Uterus (tissue), 4 donors: ENCODE results near the gene DNAJB8. TPM values are rescaled to one million over a fixed set of nuclear protein-coding genes. Genes with fewer than 3 reads are reported as not detected.

Experiments
- DNase-seq, 2 donors: peaks; one replicate each; pipeline ENCODE4 v3.0.0-alpha.2; 2019 to 2020
- H3K27ac ChIP-seq, 2 donors: fragments of 200-600 bp; sonication (generic); 1 replicate in 1 of 2; 2 replicates in 1 of 2; pipeline ENCODE4 v1.5.1; 2016 to 2018
- H3K27me3 ChIP-seq, 2 donors: fragments of 200-600 bp; sonication (generic); one replicate each; pipeline ENCODE4 v1.5.1; 2018 to 2019; ENCODE audit warnings: control low read depth in 1 of 2
- H3K36me3 ChIP-seq, 2 donors: fragments of 200-600 bp; sonication (generic); one replicate each; pipeline ENCODE4 v1.5.1; 2019; ENCODE audit warnings: control low read depth in 1 of 2
- H3K4me1 ChIP-seq, 2 donors: fragments of 200-600 bp; sonication (generic); one replicate each; pipeline ENCODE4 v1.5.1; 2018 to 2019; ENCODE audit warnings: control low read depth in 1 of 2
- H3K4me3 ChIP-seq, 2 donors: fragments of 200-600 bp; sonication (generic); 1 replicate in 1 of 2; 2 replicates in 1 of 2; pipeline ENCODE4 v1.5.1; 2018 to 2019; ENCODE audit warnings: mild to moderate bottlenecking in 1 of 2
- H3K9me3 ChIP-seq, 2 donors: fragments of 200-600 bp; sonication (generic); one replicate each; pipeline ENCODE4 v1.5.1; 2019; ENCODE audit warnings: control low read depth in 1 of 2
- POLR2A ChIP-seq, 2 donors: fragments of 450-650 bp; IDR thresholded peaks; one replicate each; pipeline ENCODE4 v1.6.1; 2016; ENCODE audit warnings: antibody characterized with exemption in 2 of 2, mild to moderate bottlenecking in 1 of 2, moderate library complexity in 1 of 2
- intact Hi-C: fragments of 100-400 bp; cut with DNase I; formaldehyde crosslinking; loops from one replicate; pipeline ENCODE4 v1.15.1; 2023; ENCODE audit warnings: low total_unique reads
- total RNA-seq, 4 donors: library from RNA; depleted of rRNA in 3 of 4; stranded (reverse); fragments of >200 nt in 3 of 4; gene quantifications; one replicate each; pipeline versions ENCODE4 v1.1.0 to v1.2.4, GENCODE V29; 2014 to 2023
- TF ChIP-seq, protein P1 (sequence below), 4 experiments: fragments of 200-600 bp in 2 of 4; fragments of 450-650 bp in 2 of 4; sonication (generic) in 2 of 4; IDR thresholded peaks; one replicate each; pipeline ENCODE4 v1.5.1; 2016 to 2019; ENCODE audit warnings: antibody characterized with exemption in 4 of 4, mild to moderate bottlenecking in 2 of 4, moderate library complexity in 1 of 4
- donor health status: DM: yes; HTN: yes; CAD: no.

DNAJB8 gene
- total RNA-seq, 4 donors from 2014 or later = not detected

- no peaks in the 10 kb centered on the region for H3K9me3 ChIP-seq
- DNase-seq = no peak
- no peaks in the 10 kb centered on the region for H3K4me1 ChIP-seq
- H3K27me3 ChIP-seq = no peaks in the 10 kb centered on the region
- no peak overlapping the region for H3K4me3 ChIP-seq
- TF ChIP-seq, protein P1, sequence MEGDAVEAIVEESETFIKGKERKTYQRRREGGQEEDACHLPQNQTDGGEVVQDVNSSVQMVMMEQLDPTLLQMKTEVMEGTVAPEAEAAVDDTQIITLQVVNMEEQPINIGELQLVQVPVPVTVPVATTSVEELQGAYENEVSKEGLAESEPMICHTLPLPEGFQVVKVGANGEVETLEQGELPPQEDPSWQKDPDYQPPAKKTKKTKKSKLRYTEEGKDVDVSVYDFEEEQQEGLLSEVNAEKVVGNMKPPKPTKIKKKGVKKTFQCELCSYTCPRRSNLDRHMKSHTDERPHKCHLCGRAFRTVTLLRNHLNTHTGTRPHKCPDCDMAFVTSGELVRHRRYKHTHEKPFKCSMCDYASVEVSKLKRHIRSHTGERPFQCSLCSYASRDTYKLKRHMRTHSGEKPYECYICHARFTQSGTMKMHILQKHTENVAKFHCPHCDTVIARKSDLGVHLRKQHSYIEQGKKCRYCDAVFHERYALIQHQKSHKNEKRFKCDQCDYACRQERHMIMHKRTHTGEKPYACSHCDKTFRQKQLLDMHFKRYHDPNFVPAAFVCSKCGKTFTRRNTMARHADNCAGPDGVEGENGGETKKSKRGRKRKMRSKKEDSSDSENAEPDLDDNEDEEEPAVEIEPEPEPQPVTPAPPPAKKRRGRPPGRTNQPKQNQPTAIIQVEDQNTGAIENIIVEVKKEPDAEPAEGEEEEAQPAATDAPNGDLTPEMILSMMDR (IDR thresholded peaks at IDR 0.05) = no peak
- TF ChIP-seq POLR2A (IDR thresholded peaks at IDR 0.05) = no peak
- intact Hi-C loops = no loop called here
- no peak overlapping the region for H3K27ac ChIP-seq
- H3K36me3 ChIP-seq = no peaks in the 10 kb centered on the region
Observed at GRCh38 chr3:128504963-128505730, 38.5 kb upstream of the DNAJB8 start.

DNA sequence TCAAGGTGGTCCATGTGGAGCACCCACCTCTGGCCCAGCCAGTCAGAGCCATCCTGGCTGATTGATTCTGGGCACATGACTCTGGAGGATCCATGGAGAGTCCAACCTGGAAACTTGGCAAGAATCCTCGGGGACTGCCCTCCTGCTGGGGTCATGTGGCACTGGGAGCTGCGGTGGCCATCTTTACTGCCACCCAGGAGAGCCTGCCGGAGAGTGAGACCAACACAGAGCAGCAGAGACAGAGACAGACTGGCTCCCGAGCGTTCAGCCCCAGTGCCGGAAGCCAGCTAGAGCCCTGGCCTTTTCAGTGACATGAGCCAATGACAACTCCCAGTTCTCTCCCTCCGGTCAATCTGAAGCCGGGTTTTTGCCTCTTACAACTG, 37.8 kb upstream of the DNAJB8 start:
- intact Hi-C loops = no loop called here
- no peak for DNase-seq
- Histone ChIP-seq H3K27me3 (no peaks in the 10 kb centered on the region), H3K4me3 (no peak overlapping the region), H3K36me3 (no peaks in the 10 kb centered on the region), H3K9me3 (no peaks in the 10 kb centered on the region), H3K4me1 (no peaks in the 10 kb centered on the region), H3K27ac (no peak overlapping the region)
- TF ChIP-seq POLR2A (IDR thresholded peaks at IDR 0.05) = no peak
- TF ChIP-seq, protein P1 (IDR thresholded peaks at IDR 0.05) = no peak

- TF ChIP-seq, protein P1 (IDR thresholded peaks at IDR 0.05) = no peak
- TF ChIP-seq POLR2A (IDR thresholded peaks at IDR 0.05) = no peak
Observed at GRCh38 chr3:128503751-128504532, 37.3 kb upstream of the DNAJB8 start.

GRCh38 chr3:128503164-128503651, 36.5 kb upstream of the DNAJB8 start:
- Histone ChIP-seq H3K9me3 (no peaks in the 10 kb centered on the region), H3K36me3 (no peaks in the 10 kb centered on the region), H3K4me1 (no peaks in the 10 kb centered on the region), H3K27me3 (no peaks in the 10 kb centered on the region), H3K4me3 (no peak overlapping the region), H3K27ac (no peak overlapping the region)
- TF ChIP-seq, protein P1 (IDR thresholded peaks at IDR 0.05) = peak in 1 of 4 experiments; percentile 15
- no peak for TF ChIP-seq POLR2A (IDR thresholded peaks at IDR 0.05)
- DNase-seq = no peak
- intact Hi-C loops = no loop called here

More at GRCh38 chr3:128503751-128504532, 37.3 kb upstream of the DNAJB8 start:
- Histone ChIP-seq H3K27ac (no peak overlapping the region), H3K9me3 (no peaks in the 10 kb centered on the region), H3K4me1 (no peaks in the 10 kb centered on the region), H3K36me3 (no peaks in the 10 kb centered on the region), H3K4me3 (no peak overlapping the region), H3K27me3 (no peaks in the 10 kb centered on the region)
- intact Hi-C loops = no loop called here
- DNase-seq = no peak

- TF ChIP-seq, protein P1 (IDR thresholded peaks at IDR 0.05) = no peak
- no peak for TF ChIP-seq POLR2A (IDR thresholded peaks at IDR 0.05)
- DNase-seq = no peak
- no peak overlapping the region for H3K27ac ChIP-seq
- intact Hi-C loops = no loop called here
- no peaks in the 10 kb centered on the region for H3K36me3 ChIP-seq
- H3K9me3 ChIP-seq = no peaks in the 10 kb centered on the region
- no peaks in the 10 kb centered on the region for H3K4me1 ChIP-seq
- H3K4me3 ChIP-seq = no peak overlapping the region
- no peaks in the 10 kb centered on the region for H3K27me3 ChIP-seq
Observed at GRCh38 chr3:128502712-128503111, 36.0 kb upstream of the DNAJB8 start.
